HCT116 (cell line): ENCODE measurements around the gene TXNDC17. TPM values are rescaled to one million over a fixed set of nuclear protein-coding genes. Genes with fewer than 3 reads are reported as not detected.

ENCODE experiments used
- ATAC-seq: fragments of 200-7000 bp; cut with Tn5 transposase; 2 replicates; pipeline ENCODE4 v1.9.1; 2020; ENCODE audit warnings: mild to moderate bottlenecking, moderate library complexity
- BruUV-seq: library from RNA; stranded (reverse); fragments of 400-500 nt; replicated peaks from 2 replicates; lab custom pipeline; 2021; lab: Mats Ljungman, UMichigan
- CTCF ChIA-PET: fragments of 300-600 bp; sonication (Branson Sonifier 250); formaldehyde crosslinking; loops from one replicate; lab custom pipeline; 2021; ENCODE audit warnings: antibody characterized with exemption; lab: Charles Lee
- POLR2A ChIA-PET: fragments of 300-600, 350-600 bp; sonication (Branson Sonifier 250); formaldehyde crosslinking; loops from one replicate; lab custom pipeline; 2021; ENCODE audit warnings: antibody characterized with exemption; lab: Charles Lee
- RAD21 ChIA-PET, 2 experiments: fragments of 300-600 bp; sonication (Branson Sonifier 250); formaldehyde crosslinking; loops; one replicate each; lab custom pipeline; 2023; ENCODE audit warnings: low total read pairs in 2 of 2; ENCODE audit not compliant: uncharacterized antibody in 2 of 2, unreplicated experiment in 2 of 2, low non-redundant PET in 1 of 2; lab: Charles Lee
- DNase-seq: peaks from one replicate; pipeline ENCODE4 v3.0.0-alpha.2; 2010; ENCODE audit warnings: low read depth, low spot score
- H2AFZ ChIP-seq: fragments of 200-600 bp; shearing (Covaris generic), sonication (generic); 2 replicates; pipeline ENCODE4 v1.6.1; 2017; ENCODE audit warnings: low read depth, mixed run types, mixed read lengths, antibody characterized with exemption, low read length; ENCODE audit not compliant: poor library complexity, severe bottlenecking
- H3K27ac ChIP-seq: 2 replicates; pipeline ENCODE4 v1.5.1; 2012; ENCODE audit warnings: low read depth, low read length
- H3K27me3 ChIP-seq: fragments of 200-600 bp; sonication (generic); 2 replicates; pipeline ENCODE4 v1.6.1; 2016; ENCODE audit warnings: mixed run types, low read length, mixed read lengths; ENCODE audit not compliant: insufficient read depth
- H3K36me3 ChIP-seq, 2 experiments: fragments of 200-500 bp in 1 of 2; fragments of 200-600 bp in 1 of 2; sonication (Bioruptor generic) in 1 of 2; sonication (generic) in 1 of 2; 2 replicates each; pipeline versions ENCODE4 v1.5.1 to v1.6.1; 2014 to 2016; ENCODE audit warnings: low read length in 2 of 2, inconsistent platforms in 1 of 2, mixed read lengths in 1 of 2, mixed run types in 1 of 2; ENCODE audit not compliant: insufficient read depth in 2 of 2, control insufficient read depth in 1 of 2
- H3K4me1 ChIP-seq, 2 experiments: fragments of 200-600 bp in 1 of 2; sonication (generic) in 1 of 2; 2 replicates each; pipeline versions ENCODE4 v1.5.1 to v1.6.1; 2012 to 2017; ENCODE audit warnings: low read length in 2 of 2, inconsistent platforms in 1 of 2, mild to moderate bottlenecking in 1 of 2, mixed read lengths in 1 of 2, mixed run types in 1 of 2, moderate library complexity in 1 of 2; ENCODE audit not compliant: insufficient read depth in 2 of 2, control insufficient read depth in 1 of 2
- H3K4me2 ChIP-seq: fragments of 200-600 bp; sonication (generic); 2 replicates; pipeline ENCODE4 v1.6.1; 2017; ENCODE audit warnings: mixed run types, low read length, mixed read lengths
- H3K4me3 ChIP-seq, 2 experiments: fragments of 200-600 bp in 1 of 2; sonication (generic) in 1 of 2; replicated peaks in 1 of 2; 2 replicates each; pipeline ENCODE4 v1.5.1; 2011 to 2016; ENCODE audit warnings: low read length in 2 of 2, control low read depth in 1 of 2, low read depth in 1 of 2, mild to moderate bottlenecking in 1 of 2, mixed read lengths in 1 of 2, mixed run types in 1 of 2
- H3K79me2 ChIP-seq: fragments of 200-600 bp; sonication (generic); 2 replicates; pipeline ENCODE4 v1.6.1; 2017; ENCODE audit warnings: mild to moderate bottlenecking, mixed run types, low read length, moderate library complexity, mixed read lengths; ENCODE audit not compliant: insufficient read depth
- H3K9ac ChIP-seq: fragments of 200-600 bp; sonication (generic); 2 replicates; pipeline ENCODE4 v1.6.1; 2016; ENCODE audit warnings: low read length, mixed read lengths
- H3K9me2 ChIP-seq: fragments of 200-600 bp; sonication (generic), shearing (Covaris generic); 2 replicates; pipeline ENCODE4 v1.6.1; 2017; ENCODE audit warnings: mixed run types, mild to moderate bottlenecking, moderate library complexity; ENCODE audit not compliant: insufficient read depth
- H3K9me3 ChIP-seq, 2 experiments: fragments of 200-500 bp in 1 of 2; fragments of 200-600 bp in 1 of 2; sonication (Bioruptor generic) in 1 of 2; sonication (generic) in 1 of 2; 2 replicates each; pipeline ENCODE4 v1.6.1; 2014 to 2017; ENCODE audit warnings: low read length in 2 of 2, mixed read lengths in 2 of 2, inconsistent platforms in 1 of 2, low read depth in 1 of 2, mild to moderate bottlenecking in 1 of 2, mixed run types in 1 of 2, moderate library complexity in 1 of 2; ENCODE audit not compliant: control insufficient read depth in 1 of 2, insufficient read depth in 1 of 2
- H4K20me1 ChIP-seq: fragments of 200-600 bp; sonication (generic), shearing (Covaris generic); 2 replicates; pipeline ENCODE4 v1.6.1; 2017; ENCODE audit warnings: mixed run types, mild to moderate bottlenecking, moderate library complexity; ENCODE audit not compliant: insufficient read depth
- CBX3 ChIP-seq: IDR thresholded peaks from 2 replicates; pipeline ENCODE4 v1.6.1; 2012; ENCODE audit warnings: low read depth
- CEBPB ChIP-seq: IDR thresholded peaks from 2 replicates; pipeline ENCODE4 v1.6.1; 2012; ENCODE audit warnings: low read depth
- EGR1 ChIP-seq: IDR thresholded peaks from 2 replicates; pipeline ENCODE4 v1.6.1; 2012; ENCODE audit warnings: low read depth
- ELF1 ChIP-seq: IDR thresholded peaks from 2 replicates; pipeline ENCODE4 v1.6.1; 2012; ENCODE audit warnings: low read depth, borderline replicate concordance
- EZH2 ChIP-seq: fragments of 200-600 bp; sonication (generic); IDR thresholded peaks from 2 replicates; pipeline ENCODE4 v1.6.1; 2017; ENCODE audit warnings: antibody characterized with exemption, mixed run types
- EZH2phosphoT487 ChIP-seq: fragments of 200-600 bp; IDR thresholded peaks from 2 replicates; pipeline ENCODE4 v1.6.1; 2018; ENCODE audit warnings: antibody characterized with exemption, borderline replicate concordance
- JUND ChIP-seq: IDR thresholded peaks from 2 replicates; pipeline ENCODE4 v1.6.1; 2012
- MAX ChIP-seq: IDR thresholded peaks from 2 replicates; pipeline ENCODE4 v1.6.1; 2012
- POLR2A ChIP-seq: IDR thresholded peaks from 2 replicates; pipeline ENCODE4 v1.7.0; 2011; ENCODE audit warnings: borderline replicate concordance; ENCODE audit not compliant: insufficient read depth, insufficient read length; ENCODE audit errors: extremely low read depth
- POLR2AphosphoS5 ChIP-seq: IDR thresholded peaks from 2 replicates; pipeline ENCODE4 v1.6.1; 2011; ENCODE audit warnings: mild to moderate bottlenecking, low read depth, low read length, moderate library complexity
- RAD21 ChIP-seq: IDR thresholded peaks from 2 replicates; pipeline ENCODE4 v1.6.1; 2012; ENCODE audit warnings: low read depth, mild to moderate bottlenecking
- SIN3A ChIP-seq: IDR thresholded peaks from 2 replicates; pipeline ENCODE4 v1.6.1; 2012; ENCODE audit warnings: low read depth
- SP1 ChIP-seq: IDR thresholded peaks from 2 replicates; pipeline ENCODE4 v1.6.1; 2012; ENCODE audit warnings: low read depth
- SRF ChIP-seq: IDR thresholded peaks from 2 replicates; pipeline ENCODE4 v1.6.1; 2012; ENCODE audit warnings: low read depth
- TCF7L2 ChIP-seq: IDR thresholded peaks from 2 replicates; pipeline ENCODE4 v1.7.0; 2011; ENCODE audit warnings: borderline replicate concordance, inconsistent platforms; ENCODE audit not compliant: insufficient read depth, insufficient read length; ENCODE audit errors: extremely low read depth
- YY1 ChIP-seq: IDR thresholded peaks from 2 replicates; pipeline ENCODE4 v1.6.1; 2011; ENCODE audit warnings: low read length, low read depth, moderate library complexity, mild to moderate bottlenecking; ENCODE audit not compliant: insufficient replicate concordance; ENCODE audit errors: extremely low read depth
- intact Hi-C: fragments of 100-400 bp; cut with micrococcal nuclease; formaldehyde crosslinking; loops from 2 replicates; pipeline ENCODE4 v1.10.0; 2022
- total RNA-seq: library from RNA; stranded (reverse); gene quantifications from one replicate; pipeline ENCODE4 v1.2.1, GENCODE V29; 2021; ENCODE audit not compliant: unreplicated experiment

The TXNDC17 gene
- total RNA-seq, 1 experiment from 2014 or later: 121 TPM

GRCh38 chr17:6677158-6677831 is 36.4 kb downstream of the TXNDC17 start:
- ChIA-PET RAD21 (no interaction called here), CTCF (interaction anchor here (1.2 to 2.3 kb wide), 2 partner anchors 11 to 24 kb away, joined by 5 read pairs; no protein-coding TSS in a partner anchor), POLR2A (no interaction called here)
- Histone ChIP-seq H3K4me2 (no peak overlapping the region), H2AFZ (no peak overlapping the region), H3K9me2 (no peaks in the 10 kb centered on the region), H3K36me3 (no peaks in the 10 kb centered on the region), H3K79me2 (no peaks in the 10 kb centered on the region), H3K27me3 (no peaks in the 10 kb centered on the region), H3K9me3 (no peaks in the 10 kb centered on the region), H3K9ac (no peak overlapping the region), H4K20me1 (no peaks in the 10 kb centered on the region), H3K4me3 (no peak overlapping the region), H3K4me1 (no peaks in the 10 kb centered on the region), H3K27ac (no peak overlapping the region)
- intact Hi-C loops: no loop called here
- DNase-seq (no peak), ATAC-seq (no peak)
- BruUV-seq: no TSS peak
- TF ChIP-seq EGR1 (no peak), POLR2AphosphoS5 (no peak), POLR2A (no peak), JUND (no peak), TCF7L2 (no peak), SIN3A (no peak), ELF1 (no peak)

- TF ChIP-seq SRF: no peak
- no peak for TF ChIP-seq CBX3
- no peak for TF ChIP-seq SP1
- no peak for TF ChIP-seq TCF7L2
- no peak for TF ChIP-seq EZH2phosphoT487
- TF ChIP-seq MAX: no peak
- TF ChIP-seq EZH2: no peak
- no peak for TF ChIP-seq CEBPB
- TF ChIP-seq YY1: no peak
- no peak for TF ChIP-seq RAD21
Observed at GRCh38 chr17:6677946-6678345, 37.1 kb downstream of the TXNDC17 start.

More at GRCh38 chr17:6677946-6678345, 37.1 kb downstream of the TXNDC17 start:
- ChIA-PET POLR2A (no interaction called here), CTCF (interaction anchor here (2.3 kb wide), 1 partner anchor 12 kb away, joined by 5 read pairs; no protein-coding TSS in a partner anchor), RAD21 (no interaction called here)
- Histone ChIP-seq H2AFZ (no peak overlapping the region), H3K4me3 (no peak overlapping the region), H3K36me3 (no peaks in the 10 kb centered on the region), H3K27me3 (no peaks in the 10 kb centered on the region), H3K4me1 (no peaks in the 10 kb centered on the region), H3K27ac (no peak overlapping the region), H3K9me2 (no peaks in the 10 kb centered on the region), H3K4me2 (no peak overlapping the region), H3K9ac (no peak overlapping the region), H3K9me3 (no peaks in the 10 kb centered on the region), H3K79me2 (no peaks in the 10 kb centered on the region), H4K20me1 (no peaks in the 10 kb centered on the region)
- no peak for ATAC-seq
- intact Hi-C loops: no loop called here
- no TSS peak for BruUV-seq
- no peak for DNase-seq
